MM.1S (cell line): ENCODE data around the gene THOP1.

Experiments
- EZH2 ChIP-seq: fragments of 300-600 bp; sonication (generic); optimal IDR thresholded peaks from 2 replicates; pipeline ENCODE3; 2017; ENCODE audit warnings: low read depth, mild to moderate bottlenecking, antibody characterized with exemption, low read length, mixed read lengths
- EZH2phosphoT487 ChIP-seq: fragments of 300-600 bp; sonication (generic); IDR thresholded peaks from 2 replicates; pipeline ENCODE4 v1.6.1; 2018; ENCODE audit warnings: antibody characterized with exemption, low read length
- TF ChIP-seq, protein P1 (sequence below): fragments of 300-600 bp; sonication (generic); IDR thresholded peaks from 2 replicates; pipeline ENCODE4 v1.5.1; 2016; ENCODE audit warnings: antibody characterized with exemption, low read length, mixed read lengths

DNA sequence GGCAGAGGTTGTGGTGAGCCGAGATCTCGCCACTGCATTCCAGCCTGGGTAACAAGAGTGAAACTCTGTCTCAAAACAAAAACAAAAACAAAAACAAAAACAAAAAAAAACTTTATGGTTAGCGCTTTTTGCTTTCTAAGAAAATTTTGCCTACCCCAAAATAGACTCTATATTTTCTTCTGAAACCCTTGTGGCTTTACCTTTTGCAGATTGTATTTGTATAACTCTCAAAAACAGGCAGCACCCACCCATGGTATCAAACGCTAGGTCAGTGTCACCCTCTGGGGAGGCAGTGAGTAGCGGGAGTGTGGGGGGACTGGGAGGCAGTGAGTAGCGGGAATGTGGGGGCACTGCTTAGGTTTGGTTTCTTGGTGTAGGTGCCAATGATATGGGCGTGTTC, 38.0 kb upstream of the THOP1 start:
- TF ChIP-seq EZH2 (no peak), EZH2phosphoT487 (no peak)
- TF ChIP-seq, protein P1, sequence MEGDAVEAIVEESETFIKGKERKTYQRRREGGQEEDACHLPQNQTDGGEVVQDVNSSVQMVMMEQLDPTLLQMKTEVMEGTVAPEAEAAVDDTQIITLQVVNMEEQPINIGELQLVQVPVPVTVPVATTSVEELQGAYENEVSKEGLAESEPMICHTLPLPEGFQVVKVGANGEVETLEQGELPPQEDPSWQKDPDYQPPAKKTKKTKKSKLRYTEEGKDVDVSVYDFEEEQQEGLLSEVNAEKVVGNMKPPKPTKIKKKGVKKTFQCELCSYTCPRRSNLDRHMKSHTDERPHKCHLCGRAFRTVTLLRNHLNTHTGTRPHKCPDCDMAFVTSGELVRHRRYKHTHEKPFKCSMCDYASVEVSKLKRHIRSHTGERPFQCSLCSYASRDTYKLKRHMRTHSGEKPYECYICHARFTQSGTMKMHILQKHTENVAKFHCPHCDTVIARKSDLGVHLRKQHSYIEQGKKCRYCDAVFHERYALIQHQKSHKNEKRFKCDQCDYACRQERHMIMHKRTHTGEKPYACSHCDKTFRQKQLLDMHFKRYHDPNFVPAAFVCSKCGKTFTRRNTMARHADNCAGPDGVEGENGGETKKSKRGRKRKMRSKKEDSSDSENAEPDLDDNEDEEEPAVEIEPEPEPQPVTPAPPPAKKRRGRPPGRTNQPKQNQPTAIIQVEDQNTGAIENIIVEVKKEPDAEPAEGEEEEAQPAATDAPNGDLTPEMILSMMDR = no peak
